Osteocyte (in vitro differentiated cells): ENCODE data around the gene ZNF813. TPM values are rescaled to one million over a fixed set of nuclear protein-coding genes. Genes with fewer than 3 reads are reported as not detected.
A peak's percentile ranks its signal among the peaks of the same experiment; 100 is the strongest.
"Not testable (repeated sequence)": the region's sequence is repeated elsewhere in the genome, so short reads cannot be mapped to it uniquely, and the experiment has no call there.

ENCODE experiments used
- DNase-seq: peaks from one replicate; pipeline ENCODE4 v3.0.0; 2021; ENCODE audit warnings: mixed read lengths; ENCODE audit not compliant: unreplicated experiment; ENCODE audit errors: extremely low spot score
- H3K27ac Mint-ChIP-seq: one replicate; pipeline ENCODE4 v1.8.0; 2021; ENCODE audit warnings: mild to moderate bottlenecking, mixed read lengths; ENCODE audit not compliant: unreplicated experiment
- H3K27me3 Mint-ChIP-seq: one replicate; pipeline ENCODE4 v1.8.0; 2021; ENCODE audit warnings: mixed read lengths; ENCODE audit not compliant: unreplicated experiment
- H3K36me3 Mint-ChIP-seq: one replicate; pipeline ENCODE4 v1.8.0; 2021; ENCODE audit warnings: mixed read lengths; ENCODE audit not compliant: unreplicated experiment
- H3K4me1 Mint-ChIP-seq: one replicate; pipeline ENCODE4 v1.8.0; 2021; ENCODE audit warnings: mixed read lengths; ENCODE audit not compliant: unreplicated experiment
- H3K4me3 Mint-ChIP-seq: one replicate; pipeline ENCODE4 v1.8.0; 2021; ENCODE audit warnings: mild to moderate bottlenecking, moderate library complexity, mixed read lengths; ENCODE audit not compliant: unreplicated experiment
- H3K9me3 Mint-ChIP-seq: one replicate; pipeline ENCODE4 v1.8.0; 2021; ENCODE audit warnings: mixed read lengths; ENCODE audit not compliant: unreplicated experiment
- total RNA-seq: library from RNA; stranded (reverse); gene quantifications from 2 replicates; pipeline ENCODE4 v1.2.1, GENCODE V29; 2021
- TF ChIP-seq, protein P1 (sequence below): fragments of 200-600 bp; sonication (generic); IDR thresholded peaks from 2 replicates; pipeline ENCODE4 v1.5.0; 2021; ENCODE audit warnings: antibody characterized with exemption, mild to moderate bottlenecking, moderate library complexity

The ZNF813 gene
- total RNA-seq, 1 donor from 2014 or later, result 4.5 TPM

DNA sequence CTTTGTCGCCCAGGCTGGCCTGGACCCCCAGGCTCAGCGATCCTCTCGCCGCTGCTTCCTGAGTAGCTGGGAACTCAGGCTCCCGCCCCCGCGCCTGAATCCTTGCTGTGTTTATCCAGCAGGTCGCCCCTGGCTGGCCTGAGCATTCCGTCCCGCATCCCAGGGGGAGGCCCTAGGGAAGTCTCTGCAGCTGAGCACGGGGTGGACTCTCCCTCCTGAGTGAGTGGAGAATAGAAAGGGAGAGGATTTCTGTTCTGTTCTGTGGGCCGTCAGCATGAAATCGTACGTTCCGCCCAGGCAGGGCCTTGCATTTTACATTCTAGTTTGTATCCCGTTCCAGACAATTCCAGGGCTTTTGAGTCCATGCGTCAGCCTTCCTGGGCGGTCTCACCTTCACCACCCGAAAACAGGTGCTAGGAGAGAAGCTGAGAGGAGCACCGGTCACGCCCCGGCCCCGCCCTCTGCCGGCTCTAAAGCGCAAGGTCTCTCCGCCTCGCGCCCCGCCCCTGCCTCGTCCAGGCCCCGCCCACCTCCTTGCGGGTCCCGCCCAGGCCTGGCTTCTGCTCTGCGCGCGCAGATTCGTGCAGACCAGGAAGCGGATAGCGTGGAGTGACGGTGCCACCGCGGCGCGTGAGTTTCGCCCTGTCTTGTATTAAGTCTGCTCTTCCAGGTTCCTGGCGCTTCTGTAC lies 36.0 kb upstream of the ZNF813 start, which contains the start of gene ZNF761:
TSS of gene ZNF761 (plus strand) at position 586 of the 689 bp plus-strand sequence. CDS start 15,285 bp downstream, outside the sequence.
- Mint-ChIP-seq H3K27me3 (no peaks in the 10 kb centered on the region), H3K27ac (peak within 1 kb of the TSS; percentile 88), H3K4me1 (peaks cover 15% of the 10 kb centered on the region), H3K9me3 (peaks cover 4% of the 10 kb centered on the region), H3K36me3 (peaks cover 27% of the 10 kb centered on the region), H3K4me3 (peak within 1 kb of the TSS; percentile 91)
- TF ChIP-seq, protein P1, sequence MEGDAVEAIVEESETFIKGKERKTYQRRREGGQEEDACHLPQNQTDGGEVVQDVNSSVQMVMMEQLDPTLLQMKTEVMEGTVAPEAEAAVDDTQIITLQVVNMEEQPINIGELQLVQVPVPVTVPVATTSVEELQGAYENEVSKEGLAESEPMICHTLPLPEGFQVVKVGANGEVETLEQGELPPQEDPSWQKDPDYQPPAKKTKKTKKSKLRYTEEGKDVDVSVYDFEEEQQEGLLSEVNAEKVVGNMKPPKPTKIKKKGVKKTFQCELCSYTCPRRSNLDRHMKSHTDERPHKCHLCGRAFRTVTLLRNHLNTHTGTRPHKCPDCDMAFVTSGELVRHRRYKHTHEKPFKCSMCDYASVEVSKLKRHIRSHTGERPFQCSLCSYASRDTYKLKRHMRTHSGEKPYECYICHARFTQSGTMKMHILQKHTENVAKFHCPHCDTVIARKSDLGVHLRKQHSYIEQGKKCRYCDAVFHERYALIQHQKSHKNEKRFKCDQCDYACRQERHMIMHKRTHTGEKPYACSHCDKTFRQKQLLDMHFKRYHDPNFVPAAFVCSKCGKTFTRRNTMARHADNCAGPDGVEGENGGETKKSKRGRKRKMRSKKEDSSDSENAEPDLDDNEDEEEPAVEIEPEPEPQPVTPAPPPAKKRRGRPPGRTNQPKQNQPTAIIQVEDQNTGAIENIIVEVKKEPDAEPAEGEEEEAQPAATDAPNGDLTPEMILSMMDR, result peak; percentile 62
- DNase-seq, result peak; percentile 98

GRCh38 chr19:53432088-53432661 lies 35.4 kb upstream of the ZNF813 start:
- peaks cover 31% of the 10 kb centered on the region for H3K36me3 Mint-ChIP-seq
- H3K4me1 Mint-ChIP-seq, result peaks cover 15% of the 10 kb centered on the region

DNA sequence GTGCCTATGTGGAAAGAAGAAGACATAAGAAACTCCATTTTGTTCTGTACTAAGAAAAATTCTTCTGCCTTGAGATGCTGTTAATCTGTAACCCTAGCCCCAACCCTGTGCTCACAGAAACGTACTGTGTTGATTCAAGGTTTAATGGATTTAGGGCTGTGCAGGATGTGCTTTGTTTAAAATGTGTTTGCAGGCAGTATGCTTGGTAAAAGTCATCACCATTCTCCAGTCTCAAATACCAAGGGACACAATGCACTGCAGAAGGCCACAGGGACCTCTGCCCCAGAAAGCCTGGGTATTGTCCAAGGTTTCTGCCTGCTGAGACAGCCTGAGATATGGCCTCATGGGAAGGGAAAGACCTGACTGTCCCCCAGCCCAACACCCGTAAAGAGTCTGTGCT lies 23.7 kb upstream of the ZNF813 start:
- H3K27ac Mint-ChIP-seq, DNase-seq, H3K27me3 Mint-ChIP-seq, H3K4me3 Mint-ChIP-seq, H3K4me1 Mint-ChIP-seq: not testable (repeated sequence)
- peaks cover 74% of the 10 kb centered on the region for H3K36me3 Mint-ChIP-seq
- peaks cover 41% of the 10 kb centered on the region for H3K9me3 Mint-ChIP-seq

More at GRCh38 chr19:53432088-53432661, 35.4 kb upstream of the ZNF813 start:
- peak; percentile 86 for DNase-seq
- peaks cover 4% of the 10 kb centered on the region for H3K9me3 Mint-ChIP-seq
- TF ChIP-seq, protein P1, result no peak
- H3K27me3 Mint-ChIP-seq, result no peaks in the 10 kb centered on the region
- H3K27ac Mint-ChIP-seq, result peak overlapping the region; percentile 88
- H3K4me3 Mint-ChIP-seq, result peak overlapping the region; percentile 91

DNA sequence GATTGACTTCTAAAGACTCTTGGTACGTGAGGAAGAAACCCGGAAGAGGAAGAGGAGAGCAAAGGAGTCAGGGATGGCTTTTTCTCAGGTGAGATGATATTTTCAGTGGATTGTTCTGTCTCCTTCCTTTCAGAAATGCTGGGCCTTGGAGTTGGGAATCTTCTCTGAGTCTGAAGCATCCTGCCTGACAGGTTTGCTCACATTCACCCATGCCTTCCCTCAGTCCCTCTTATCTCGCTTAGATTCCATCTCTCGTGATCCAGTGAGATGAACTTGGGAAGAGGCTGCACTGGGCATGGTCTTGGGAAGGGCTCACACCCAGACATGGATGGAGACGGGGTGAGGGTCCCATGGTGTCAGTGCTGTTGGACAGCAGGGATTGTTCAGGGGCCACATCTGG lies 20.3 kb upstream of the ZNF813 start:
- not testable (repeated sequence) for H3K27me3 Mint-ChIP-seq, H3K4me3 Mint-ChIP-seq, H3K4me1 Mint-ChIP-seq, DNase-seq, H3K27ac Mint-ChIP-seq
- Mint-ChIP-seq H3K9me3 (peaks cover 50% of the 10 kb centered on the region), H3K36me3 (peaks cover 78% of the 10 kb centered on the region)

- H3K4me1 Mint-ChIP-seq, result no peaks in the 10 kb centered on the region
- H3K27me3 Mint-ChIP-seq, result no peaks in the 10 kb centered on the region
- peaks cover 50% of the 10 kb centered on the region for H3K9me3 Mint-ChIP-seq
- no peak overlapping the region for H3K27ac Mint-ChIP-seq
- H3K36me3 Mint-ChIP-seq, result peaks cover 63% of the 10 kb centered on the region
- no peak overlapping the region for H3K4me3 Mint-ChIP-seq
- TF ChIP-seq, protein P1, result no peak
- no peak for DNase-seq
These were observed 11.7 kb upstream of the ZNF813 start for GRCh38 chr19:53455828-53456227.

GRCh38 chr19:53460131-53460721 lies 7.3 kb upstream of the ZNF813 start:
- H3K4me3 Mint-ChIP-seq, DNase-seq, H3K4me1 Mint-ChIP-seq, H3K27me3 Mint-ChIP-seq, H3K27ac Mint-ChIP-seq: not testable (repeated sequence)
- Mint-ChIP-seq H3K9me3 (peaks cover 54% of the 10 kb centered on the region), H3K36me3 (peaks cover 23% of the 10 kb centered on the region)
